GM18909 (cell line): ENCODE data around the gene TMEM63B.
"Not testable (repeated sequence)": the region's sequence is repeated elsewhere in the genome, so short reads cannot be mapped to it uniquely, and the experiment has no call there.

Experiments
- ATAC-seq: cut with Tn5 transposase; IDR thresholded peaks from one replicate; pipeline ENCODE4 v1.9.1; 2021; ENCODE audit warnings: mild to moderate bottlenecking; ENCODE audit not compliant: unreplicated experiment, poor library complexity

TMEM63B gene

GRCh38 chr6:44093750-44094402 lies 33.5 kb upstream of the TMEM63B start:
- no peak for ATAC-seq

GRCh38 chr6:44094403-44095242 lies 32.7 kb upstream of the TMEM63B start:
- ATAC-seq = no peak

- not testable (repeated sequence) for ATAC-seq
These were observed 32.1 kb upstream of the TMEM63B start for GRCh38 chr6:44095243-44095623.

GRCh38 chr6:44096612-44097011 lies 30.7 kb upstream of the TMEM63B start:
- ATAC-seq = no peak

GRCh38 chr6:44097782-44098317 lies 29.5 kb upstream of the TMEM63B start:
- ATAC-seq = no peak

- ATAC-seq = no peak
These were observed 28.2 kb upstream of the TMEM63B start for GRCh38 chr6:44099192-44099591.

- no peak for ATAC-seq
These were observed 27.2 kb upstream of the TMEM63B start for GRCh38 chr6:44100088-44100550.

- no peak for ATAC-seq
These were observed 25.5 kb upstream of the TMEM63B start for GRCh38 chr6:44101832-44102231.

- no peak for ATAC-seq
These were observed 24.8 kb upstream of the TMEM63B start for GRCh38 chr6:44102527-44102926.

GRCh38 chr6:44104481-44105021 lies 22.8 kb upstream of the TMEM63B start:
- ATAC-seq = no peak

- ATAC-seq = no peak
These were observed 22.2 kb upstream of the TMEM63B start for GRCh38 chr6:44105146-44105545.

GRCh38 chr6:44105993-44106740 lies 21.2 kb upstream of the TMEM63B start:
- ATAC-seq = no peak

GRCh38 chr6:44107017-44107416 lies 20.3 kb upstream of the TMEM63B start:
- ATAC-seq = no peak

- ATAC-seq = no peak
These were observed 18.9 kb upstream of the TMEM63B start for GRCh38 chr6:44108471-44108870.

GRCh38 chr6:44109212-44109611 lies 18.1 kb upstream of the TMEM63B start:
- no peak for ATAC-seq

GRCh38 chr6:44110005-44110676 lies 17.2 kb upstream of the TMEM63B start:
- ATAC-seq = no peak

GRCh38 chr6:44110966-44111365 lies 16.4 kb upstream of the TMEM63B start:
- ATAC-seq = no peak

- no peak for ATAC-seq
These were observed 15.6 kb upstream of the TMEM63B start for GRCh38 chr6:44111434-44112417.

GRCh38 chr6:44113414-44113813 lies 13.9 kb upstream of the TMEM63B start:
- no peak for ATAC-seq
